ENCODE data around the gene FAM168A.

Gene FAM168A

DNA sequence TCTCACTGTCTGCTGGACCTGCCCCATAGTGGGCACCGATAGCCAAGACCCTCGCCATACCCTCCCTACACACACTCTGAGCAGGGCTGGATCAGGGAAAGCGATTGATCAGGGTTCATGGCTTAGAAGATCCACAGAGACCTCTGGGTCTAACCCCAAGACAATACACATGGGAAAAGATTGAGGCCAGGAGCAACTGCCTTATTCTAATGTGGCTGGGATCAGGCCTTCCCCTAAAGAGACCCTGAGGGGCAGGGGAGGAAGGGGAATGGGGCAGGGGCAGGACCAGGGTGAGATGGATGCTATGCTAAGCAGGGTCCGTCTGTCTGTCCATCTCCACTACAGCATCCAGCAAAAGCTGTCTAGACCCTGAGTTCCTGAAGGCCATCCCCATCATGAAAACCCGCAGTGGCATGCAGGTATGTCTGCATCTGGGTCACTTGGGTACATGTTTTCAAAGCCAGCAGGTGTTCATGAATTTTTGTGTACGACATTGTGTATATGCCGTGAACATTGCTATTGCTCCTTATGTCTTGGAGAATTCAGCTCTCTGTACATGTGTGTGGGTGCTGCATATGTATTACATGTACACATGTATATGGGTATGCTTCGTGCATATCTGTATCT lies 237.1 kb downstream of the FAM168A start:
- TF ChIP-seq, protein P1, sequence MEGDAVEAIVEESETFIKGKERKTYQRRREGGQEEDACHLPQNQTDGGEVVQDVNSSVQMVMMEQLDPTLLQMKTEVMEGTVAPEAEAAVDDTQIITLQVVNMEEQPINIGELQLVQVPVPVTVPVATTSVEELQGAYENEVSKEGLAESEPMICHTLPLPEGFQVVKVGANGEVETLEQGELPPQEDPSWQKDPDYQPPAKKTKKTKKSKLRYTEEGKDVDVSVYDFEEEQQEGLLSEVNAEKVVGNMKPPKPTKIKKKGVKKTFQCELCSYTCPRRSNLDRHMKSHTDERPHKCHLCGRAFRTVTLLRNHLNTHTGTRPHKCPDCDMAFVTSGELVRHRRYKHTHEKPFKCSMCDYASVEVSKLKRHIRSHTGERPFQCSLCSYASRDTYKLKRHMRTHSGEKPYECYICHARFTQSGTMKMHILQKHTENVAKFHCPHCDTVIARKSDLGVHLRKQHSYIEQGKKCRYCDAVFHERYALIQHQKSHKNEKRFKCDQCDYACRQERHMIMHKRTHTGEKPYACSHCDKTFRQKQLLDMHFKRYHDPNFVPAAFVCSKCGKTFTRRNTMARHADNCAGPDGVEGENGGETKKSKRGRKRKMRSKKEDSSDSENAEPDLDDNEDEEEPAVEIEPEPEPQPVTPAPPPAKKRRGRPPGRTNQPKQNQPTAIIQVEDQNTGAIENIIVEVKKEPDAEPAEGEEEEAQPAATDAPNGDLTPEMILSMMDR (conservative IDR thresholded peaks at IDR 0.05; ENCODE audit: low read depth, low read length): no peak
- H3K4me3 ChIP-seq (ENCODE audit: low read length): no peak overlapping the region
- no peak for DNase-seq (ENCODE audit: low read depth)

DNA sequence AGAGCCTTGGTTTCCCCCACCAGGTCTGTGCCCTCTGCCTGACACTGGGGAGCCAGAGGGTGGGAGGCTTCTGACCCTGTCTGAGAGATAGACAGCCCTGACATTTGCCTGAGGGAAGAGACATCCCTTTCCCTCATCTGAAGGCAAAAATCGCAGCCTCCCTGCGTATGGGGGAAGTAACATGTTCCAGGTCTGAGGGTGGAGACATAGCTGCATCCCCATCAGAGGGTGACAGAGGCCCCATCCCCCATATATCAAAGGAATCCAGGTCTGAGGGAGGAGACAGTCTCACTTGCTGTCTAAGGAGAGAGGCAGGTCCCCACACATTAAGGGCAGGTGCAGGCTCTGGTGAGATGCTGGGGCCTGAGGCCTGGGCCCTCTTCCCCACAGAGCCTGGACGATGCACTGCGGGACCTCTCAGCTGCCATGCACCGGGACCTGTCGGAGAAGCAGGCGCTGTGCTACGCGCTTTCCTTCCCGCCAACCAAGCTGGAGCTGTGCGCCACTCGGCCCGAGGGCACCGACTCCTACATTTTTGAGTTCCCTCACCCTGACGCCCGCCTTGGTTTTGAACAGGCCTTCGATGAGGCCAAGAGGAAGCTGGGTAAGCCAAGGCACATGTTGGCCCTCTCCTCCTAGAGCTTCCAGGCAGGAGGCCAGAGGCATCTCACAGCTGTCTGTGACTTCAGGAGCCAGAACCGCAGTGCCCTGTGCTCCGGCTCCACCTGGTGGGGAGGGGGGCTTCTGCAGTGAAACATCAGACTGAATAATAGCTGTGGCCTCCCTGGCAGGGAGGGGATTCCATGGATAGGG lies 237.8 kb downstream of the FAM168A start:
- no peak overlapping the region for H3K4me3 ChIP-seq (ENCODE audit: low read length)
- TF ChIP-seq, protein P1 (conservative IDR thresholded peaks at IDR 0.05; ENCODE audit: low read depth, low read length): peak; percentile 65
- no peak for DNase-seq (ENCODE audit: low read depth)

- no peak overlapping the region for H3K4me3 ChIP-seq (ENCODE audit: low read length)
- DNase-seq (ENCODE audit: low read depth): no peak
- TF ChIP-seq, protein P1 (conservative IDR thresholded peaks at IDR 0.05; ENCODE audit: low read depth, low read length): no peak
Measured at GRCh38 chr11:73359341-73359740, 238.6 kb downstream of the FAM168A start.

DNA sequence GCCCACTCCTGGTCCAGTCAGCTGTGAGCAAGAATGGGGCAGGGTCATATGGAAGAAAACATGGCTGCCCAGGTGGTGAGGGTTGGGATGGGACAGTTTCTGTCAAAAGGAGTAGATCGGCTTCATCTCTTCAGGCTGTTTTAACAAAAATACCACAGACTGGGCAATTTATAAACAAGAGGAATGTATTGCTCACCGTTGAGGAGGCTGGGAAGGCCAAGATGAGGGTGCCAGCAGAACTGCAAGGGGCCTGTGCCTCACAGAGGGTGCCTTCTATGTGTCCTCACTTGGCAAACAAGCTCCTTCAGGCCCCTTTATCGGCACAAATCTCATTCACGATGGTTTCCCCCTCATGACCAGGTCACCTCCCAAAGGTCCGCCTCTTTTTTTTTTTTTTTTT lies 239.8 kb downstream of the FAM168A start:
- DNase-seq (ENCODE audit: low read depth): no peak
- TF ChIP-seq, protein P1 (conservative IDR thresholded peaks at IDR 0.05; ENCODE audit: low read depth, low read length): no peak
- H3K4me3 ChIP-seq (ENCODE audit: low read length): no peak overlapping the region

DNA sequence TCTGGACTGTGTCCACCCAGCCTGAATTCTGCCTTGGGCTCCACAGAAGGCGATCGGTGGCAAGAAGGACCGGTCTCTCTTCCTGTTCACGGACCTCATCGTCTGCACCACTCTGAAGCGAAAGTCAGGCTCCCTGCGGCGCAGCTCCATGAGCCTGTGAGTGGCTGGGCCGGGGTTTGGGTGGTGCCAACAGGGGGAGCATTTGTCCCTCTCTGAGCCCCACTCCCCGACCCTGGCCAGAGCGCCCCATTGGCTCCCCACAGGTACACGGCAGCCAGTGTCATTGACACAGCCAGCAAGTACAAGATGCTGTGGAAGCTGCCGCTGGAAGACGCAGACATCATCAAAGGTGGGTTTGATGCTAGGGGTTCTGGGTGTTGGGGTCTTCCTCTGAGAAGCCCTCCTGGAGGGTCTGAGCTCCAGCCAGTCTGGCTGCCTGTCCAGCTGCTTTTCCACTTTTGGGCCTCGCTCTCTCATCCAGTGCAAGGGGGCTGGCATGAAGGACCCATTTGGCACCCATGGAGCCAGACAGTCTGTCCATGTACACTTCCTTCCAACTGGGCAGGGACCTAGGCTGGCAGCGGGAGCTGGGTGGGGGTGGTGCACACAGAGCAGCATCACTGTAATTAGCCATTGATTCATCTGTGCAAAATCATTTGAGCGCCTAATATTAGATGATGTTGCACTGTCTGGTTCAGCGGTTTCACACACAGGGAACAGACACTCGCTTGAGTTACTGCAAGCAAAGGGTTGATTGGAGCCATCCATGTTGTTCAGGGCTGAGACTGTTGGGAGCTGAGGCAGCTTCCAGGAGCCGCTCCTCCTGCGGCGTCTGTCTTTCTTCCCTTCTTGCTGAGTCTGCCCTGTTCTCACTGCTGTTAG lies 240.7 kb downstream of the FAM168A start:
- no peak for DNase-seq (ENCODE audit: low read depth)
- no peak overlapping the region for H3K4me3 ChIP-seq (ENCODE audit: low read length)
- TF ChIP-seq, protein P1 (conservative IDR thresholded peaks at IDR 0.05; ENCODE audit: low read depth, low read length): no peak

- TF ChIP-seq, protein P1 (conservative IDR thresholded peaks at IDR 0.05; ENCODE audit: low read depth, low read length): no peak
- DNase-seq (ENCODE audit: low read depth): no peak
Measured at GRCh38 chr11:73355109-73355508, 242.8 kb downstream of the FAM168A start.

More at GRCh38 chr11:73355109-73355508, 242.8 kb downstream of the FAM168A start:
- H3K4me3 ChIP-seq (ENCODE audit: low read length): no peak overlapping the region
